GM18519 (cell line): Measurements from ENCODE around the gene CCDC12.
"Not testable (repeated sequence)": the region's sequence is repeated elsewhere in the genome, so short reads cannot be mapped to it uniquely, and the experiment has no call there.

Source experiments
- ATAC-seq: cut with Tn5 transposase; IDR thresholded peaks from one replicate; pipeline ENCODE4 v1.9.1; 2021; ENCODE audit warnings: mild to moderate bottlenecking, moderate library complexity; ENCODE audit not compliant: unreplicated experiment, low FRiP score

CCDC12 gene

DNA sequence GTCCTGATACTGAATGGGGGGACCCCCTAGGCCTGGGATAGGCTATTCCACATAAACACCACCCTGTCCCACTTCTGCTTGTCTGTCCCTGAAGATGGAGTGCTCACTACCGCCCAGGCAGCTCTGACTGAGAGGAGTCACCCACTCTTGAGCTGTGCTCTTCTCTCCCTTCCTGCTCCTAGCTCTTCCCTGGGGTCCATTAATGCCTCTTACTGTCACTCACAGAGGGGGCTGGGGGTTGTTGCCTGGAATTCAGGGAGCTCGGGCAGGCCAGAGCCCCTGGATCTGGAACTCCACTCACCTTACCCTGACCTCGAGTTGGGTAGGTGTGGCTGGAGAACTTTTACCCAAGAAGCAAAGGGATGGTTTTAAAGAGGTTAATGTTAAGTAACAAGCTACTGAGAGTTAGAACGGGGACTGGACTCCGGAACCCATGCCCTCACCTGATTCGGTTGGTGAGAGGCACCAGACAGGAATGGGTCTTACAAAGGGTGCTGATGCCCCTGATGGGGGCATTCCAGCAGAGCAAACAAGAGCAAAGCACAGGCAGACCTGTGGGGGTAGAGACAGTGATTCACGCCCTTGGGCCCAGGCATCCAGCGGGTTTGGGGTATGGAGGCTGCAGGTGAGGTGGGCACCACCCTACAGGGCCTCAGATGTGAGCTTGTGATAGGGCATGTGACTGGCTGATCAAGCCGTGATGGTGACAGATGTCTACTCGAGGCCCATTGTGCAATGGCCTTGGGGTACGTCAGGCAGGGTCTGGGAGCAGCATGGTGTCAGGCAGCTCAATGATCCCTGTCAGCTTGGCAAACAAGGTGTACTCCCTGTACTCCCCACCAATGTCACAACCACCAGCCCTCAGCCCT, 8.3 kb upstream of the CCDC12 start:
- no peak for ATAC-seq

DNA sequence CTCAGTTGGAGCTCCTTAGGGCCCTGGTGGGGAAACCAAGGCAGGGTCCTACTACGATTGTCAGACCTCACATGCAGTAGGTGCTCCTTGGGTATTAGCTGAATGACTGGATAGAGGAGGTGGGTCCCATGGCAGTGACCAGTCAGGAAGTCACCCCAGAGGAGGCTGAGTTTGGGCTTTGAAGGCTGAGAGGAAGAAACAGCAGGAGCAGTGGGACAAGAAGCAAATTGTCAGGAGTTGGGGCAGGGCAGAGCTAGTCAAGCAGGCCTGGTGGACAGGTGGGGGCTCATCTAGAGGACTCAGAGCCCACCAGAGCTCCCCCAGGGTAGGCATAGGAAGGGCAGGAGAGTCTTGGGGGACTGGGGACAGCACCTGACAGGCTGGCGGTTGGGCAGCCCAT, 6.0 kb upstream of the CCDC12 start:
- ATAC-seq: no peak

DNA sequence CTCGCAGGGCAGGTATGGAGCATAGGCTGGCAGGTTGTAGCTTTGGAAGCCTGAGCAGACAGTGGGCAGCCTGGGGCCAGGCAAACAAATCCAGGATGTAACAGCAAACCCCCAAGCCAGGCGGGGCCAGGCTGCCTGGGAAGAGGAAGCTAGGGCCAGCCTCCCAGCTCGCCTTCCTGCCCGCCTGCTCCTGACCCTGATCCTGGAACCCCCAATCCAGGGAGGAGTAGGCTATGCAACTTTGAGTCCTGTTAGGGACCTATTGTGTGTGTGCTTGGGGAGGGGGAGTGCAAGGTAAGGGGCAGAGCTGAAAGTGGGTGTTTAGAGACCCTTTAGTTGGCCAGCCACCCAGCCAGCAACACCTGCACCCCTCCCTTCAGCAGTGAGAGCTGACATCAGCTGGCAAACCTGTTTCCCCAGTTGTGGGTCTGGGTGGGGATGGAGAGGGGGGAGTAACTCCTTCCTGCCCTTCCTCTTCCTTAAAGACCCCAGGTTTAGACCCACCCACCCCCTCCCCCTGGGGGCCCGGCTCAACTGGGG, 5.5 kb upstream of the CCDC12 start:
- ATAC-seq: no peak

DNA sequence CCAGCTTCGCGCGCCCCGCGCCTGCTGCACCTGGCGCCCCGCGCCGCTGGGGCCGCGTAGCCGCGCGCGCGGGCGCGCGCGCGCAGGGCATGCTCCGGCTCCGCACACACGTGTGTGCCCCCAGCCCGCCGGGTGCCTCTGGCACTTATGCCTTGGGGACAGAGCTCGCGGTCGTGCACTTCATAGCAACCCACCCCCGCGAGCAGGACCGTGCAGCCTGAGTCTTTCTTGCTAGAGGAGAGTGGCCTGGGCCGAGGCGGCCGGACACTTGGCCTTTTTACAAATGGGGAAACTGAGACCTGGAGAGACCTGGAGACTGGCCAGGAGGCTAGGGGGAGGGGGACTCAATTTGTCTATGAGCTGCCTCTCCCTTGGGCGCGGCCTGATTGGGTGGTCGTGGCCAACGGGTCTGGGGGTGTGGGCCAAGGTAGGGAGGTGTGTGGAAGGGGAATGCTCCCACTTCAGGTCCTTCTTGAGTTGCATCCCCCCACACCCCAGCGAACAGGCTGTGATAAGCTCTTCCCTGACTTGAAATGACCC, 3.5 kb upstream of the CCDC12 start:
- no peak for ATAC-seq

DNA sequence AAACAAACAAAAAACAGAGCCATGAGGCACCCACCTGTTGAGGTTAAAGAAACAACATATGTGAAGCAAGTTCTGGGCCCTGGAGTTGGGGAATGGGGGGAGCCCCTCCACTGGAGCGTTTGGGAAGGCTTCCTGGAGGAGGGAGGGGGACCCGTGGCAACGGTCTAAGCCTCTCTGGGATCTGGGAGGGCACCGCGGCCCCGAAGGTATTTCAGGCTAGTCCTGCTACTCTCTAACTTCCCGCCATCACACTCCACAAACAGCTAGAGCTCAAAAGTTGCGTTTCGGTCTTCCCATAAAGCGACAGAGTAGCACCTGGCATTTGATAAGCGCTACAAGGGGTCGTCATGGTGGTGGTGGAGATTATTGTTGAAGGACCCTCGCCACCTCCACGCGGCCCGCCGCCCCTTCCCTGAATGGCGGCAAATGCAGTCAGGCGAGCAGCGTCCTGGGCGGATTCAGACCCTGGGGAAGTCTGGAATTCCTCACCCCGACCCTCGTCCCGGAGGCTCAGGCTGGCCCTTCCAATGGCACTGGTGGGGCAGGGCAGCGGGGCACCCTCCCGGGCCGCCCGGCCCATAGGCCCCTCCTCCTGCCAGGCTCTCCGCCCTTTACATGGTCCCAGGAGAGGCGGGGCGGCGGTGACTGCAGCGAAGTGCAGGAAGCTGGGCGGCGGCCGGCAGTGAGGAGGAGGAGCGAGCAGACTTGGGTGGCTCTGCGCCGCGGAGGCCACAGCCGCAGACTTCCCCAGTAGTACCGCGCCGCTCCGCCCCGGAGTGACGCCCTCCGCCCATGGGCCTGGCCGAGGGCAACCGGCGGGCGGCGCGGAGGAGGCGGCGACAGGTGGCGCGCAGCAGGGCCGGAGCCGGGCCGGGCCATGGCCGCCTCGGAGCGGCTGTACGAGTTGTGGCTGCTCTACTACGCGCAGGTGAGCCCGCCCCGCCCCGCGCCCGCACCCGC, 2.7 kb upstream of the CCDC12 start, which contains the start of gene NBEAL2:
Gene NBEAL2, plus strand, starts transcription at position 682 of the 960 bp plus-strand sequence. Its CDS starts 196 bp downstream, at position 878.
- peak; percentile 64 for ATAC-seq

DNA sequence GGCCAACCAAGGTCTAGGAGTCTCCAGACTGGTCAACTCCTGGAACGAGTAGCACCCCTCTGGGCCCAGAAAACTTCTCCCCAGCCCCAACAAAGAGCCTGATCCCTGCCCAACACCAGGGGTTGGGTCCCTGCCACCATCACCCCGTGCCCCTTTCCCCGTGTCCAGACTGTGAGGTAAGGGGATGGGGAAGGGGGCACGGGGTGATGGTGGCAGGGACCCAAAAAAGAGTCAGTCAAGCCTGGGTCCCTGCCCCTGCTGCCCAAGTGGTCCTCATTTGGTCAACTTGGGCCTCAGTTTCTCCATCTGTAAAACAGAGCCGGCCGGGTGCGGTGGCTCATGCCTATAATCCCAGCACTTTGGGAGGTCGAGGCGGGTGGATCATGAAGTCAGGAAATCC, 1.8 kb upstream of the CCDC12 start:
- no peak for ATAC-seq

DNA sequence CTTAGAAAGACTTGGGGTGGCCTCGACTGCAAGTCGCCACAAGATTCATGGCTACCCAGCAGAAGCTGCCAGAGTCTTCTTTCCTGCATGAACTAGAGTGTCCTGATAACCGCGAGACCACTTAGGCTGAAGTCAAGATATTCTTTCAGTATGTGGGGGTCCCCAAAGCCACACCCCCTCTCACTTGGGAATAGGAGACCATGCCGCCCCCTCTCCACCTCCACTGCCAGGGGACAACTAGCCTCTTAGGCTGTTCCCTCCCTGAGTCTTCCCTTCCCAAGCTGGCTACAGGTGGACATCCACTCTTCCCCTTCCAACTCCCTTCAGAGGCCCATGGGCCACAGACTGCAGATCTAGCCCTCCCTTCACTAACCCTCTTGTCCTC, 1.3 kb upstream of the CCDC12 start:
- no peak for ATAC-seq

DNA sequence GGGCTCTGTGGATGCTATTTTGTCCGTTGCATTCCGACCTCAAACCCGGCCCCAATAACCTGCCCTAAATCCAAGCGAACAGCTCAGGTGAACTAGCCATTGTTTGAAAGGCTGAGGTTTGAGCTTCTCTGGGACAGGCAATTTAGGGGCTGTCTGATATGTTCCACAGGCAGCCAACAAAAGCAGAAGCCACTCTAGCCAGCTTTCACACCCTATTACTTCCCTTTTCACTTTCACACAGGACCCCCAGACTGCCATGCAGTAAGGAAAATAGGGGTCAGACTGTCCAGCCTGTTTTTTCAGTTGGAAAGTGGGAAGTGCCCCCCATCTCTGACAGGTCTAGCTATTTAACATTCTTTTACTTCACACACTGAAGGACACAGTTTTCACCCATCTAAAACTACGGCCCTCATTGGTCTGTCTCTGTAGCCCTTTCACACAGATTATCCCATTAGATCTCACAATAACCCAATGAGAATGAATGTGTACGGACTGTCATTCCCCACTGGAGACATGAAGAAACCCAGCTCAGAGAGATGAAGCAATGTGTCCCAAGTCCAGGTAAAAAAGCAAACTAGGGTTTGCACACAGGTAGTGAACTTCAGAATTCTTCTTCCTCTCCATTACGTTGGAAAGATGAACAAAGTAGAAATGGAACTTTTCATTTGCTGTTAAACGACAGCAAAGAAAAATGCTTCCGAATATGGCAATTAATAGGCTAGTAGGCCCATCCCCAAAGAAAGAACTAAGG, 1.9 kb downstream of the CCDC12 start:
- ATAC-seq: no peak

DNA sequence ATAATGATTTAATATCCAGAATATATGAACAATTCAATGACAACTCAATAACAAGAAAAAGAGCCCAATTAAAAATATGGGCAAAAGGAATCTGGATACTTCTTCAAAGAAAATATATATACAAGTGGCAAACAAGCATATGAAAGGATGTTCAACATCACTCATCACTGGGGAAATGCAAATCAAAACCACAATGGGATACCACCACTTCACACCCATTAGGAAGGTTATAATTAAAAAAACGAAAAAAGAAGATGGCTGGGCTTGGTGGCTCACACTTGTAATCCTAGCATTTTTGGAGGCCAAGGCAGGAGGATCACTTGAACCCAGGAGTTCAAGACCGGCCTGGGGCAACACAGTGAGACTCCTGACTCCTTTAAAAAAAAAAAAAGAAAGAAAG, 4.1 kb downstream of the CCDC12 start:
- no peak for ATAC-seq

DNA sequence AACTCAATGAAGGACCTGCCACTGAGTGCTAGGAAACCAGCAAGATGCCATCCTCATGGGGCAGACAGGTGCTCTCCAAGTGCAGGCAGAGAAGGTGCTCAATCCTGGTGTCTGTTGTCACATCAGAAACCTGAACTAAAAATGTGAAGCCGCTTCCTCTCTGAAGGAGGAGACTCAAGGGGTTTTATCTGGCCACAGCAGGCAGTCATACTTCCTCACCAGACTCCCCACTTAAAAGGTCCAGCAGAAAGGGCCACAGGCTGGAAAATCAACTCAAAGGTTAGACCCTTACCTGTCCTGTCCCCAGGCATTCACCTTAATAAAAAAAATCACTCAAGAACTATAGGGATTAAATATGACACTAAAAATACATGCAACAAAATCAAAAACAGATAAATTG, 4.8 kb downstream of the CCDC12 start:
- no peak for ATAC-seq

DNA sequence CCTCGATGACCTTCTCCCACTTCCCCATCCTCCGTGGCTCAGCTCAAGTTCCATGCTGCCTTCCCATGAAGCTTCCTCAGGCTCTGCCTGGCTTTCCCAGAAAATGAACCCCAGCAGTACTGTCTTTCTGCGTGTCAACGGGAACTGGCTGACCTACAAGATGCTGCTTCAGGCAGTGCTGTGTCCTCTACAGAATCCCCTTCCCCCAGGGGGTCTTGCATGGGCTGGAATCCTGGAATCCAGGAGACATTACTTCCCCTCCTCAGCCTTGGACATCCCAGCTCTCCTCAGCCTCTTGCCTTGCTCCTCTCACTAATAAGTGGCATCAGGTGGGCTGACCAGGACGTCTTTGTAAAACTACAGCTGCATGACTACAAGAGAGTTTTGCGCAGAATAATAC, 5.4 kb downstream of the CCDC12 start:
- ATAC-seq: no peak

DNA sequence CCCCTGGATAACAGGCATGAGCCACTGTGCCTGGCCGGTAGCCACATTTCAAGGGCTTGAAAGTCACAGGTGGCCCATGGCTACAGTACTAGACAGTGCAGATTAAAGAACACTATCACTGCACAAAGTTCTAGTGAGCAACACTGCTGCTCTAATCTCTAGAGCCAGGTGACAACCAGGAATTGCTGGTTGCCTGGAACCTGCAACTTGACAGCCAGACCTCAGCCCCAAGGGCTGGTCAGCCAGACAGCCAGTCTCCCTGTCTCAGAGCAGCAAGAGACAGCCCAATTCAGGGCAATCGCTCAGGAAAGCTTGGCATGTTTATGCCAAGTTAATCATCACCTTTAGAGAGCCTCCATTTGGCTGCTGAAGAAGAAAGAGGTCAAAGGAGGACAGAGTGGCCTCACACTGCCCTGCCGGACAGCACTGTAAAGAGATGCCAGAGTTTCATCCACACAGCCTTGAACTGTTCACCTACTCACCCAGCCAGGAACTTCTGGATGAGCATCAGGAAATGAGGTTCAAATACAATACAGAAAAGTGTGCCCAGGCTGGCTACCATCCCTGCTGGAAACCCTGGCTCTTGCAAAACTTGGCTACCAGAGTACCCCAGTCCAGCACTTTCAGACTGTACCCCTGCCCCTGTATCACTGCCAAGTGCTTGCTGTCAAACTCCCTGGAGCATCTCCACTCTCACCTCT, 6.0 kb downstream of the CCDC12 start:
- no peak for ATAC-seq

DNA sequence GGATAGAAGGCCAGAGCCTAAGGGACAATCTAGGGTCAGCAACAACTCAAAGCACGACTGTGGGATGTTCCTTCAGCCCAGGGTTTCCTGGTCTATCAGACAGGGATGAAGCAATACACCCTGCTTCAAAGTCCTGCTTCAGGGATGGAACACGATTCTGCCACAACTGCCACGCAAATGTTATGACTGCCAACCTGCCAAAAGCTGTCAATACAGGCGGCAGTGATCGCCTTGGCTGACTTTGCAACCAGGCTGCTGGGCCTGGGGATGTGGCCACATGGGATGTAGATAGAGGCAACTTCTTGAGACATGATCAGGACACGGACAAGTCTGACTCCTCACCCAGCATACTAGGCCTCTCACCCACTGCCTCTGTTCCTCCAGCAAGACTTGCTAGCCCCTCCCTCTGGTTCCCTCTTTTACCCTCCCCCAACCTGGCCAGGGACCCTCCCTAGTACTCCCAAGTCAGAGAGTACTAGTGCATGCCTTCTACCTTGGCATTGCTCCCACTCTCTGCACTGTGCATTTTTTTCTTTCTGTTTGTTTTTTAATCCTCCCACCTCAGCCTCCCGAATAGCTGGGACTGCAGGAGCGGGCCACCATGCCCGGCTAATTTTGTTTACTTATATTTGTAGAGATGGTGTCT, 7.6 kb downstream of the CCDC12 start:
- no peak for ATAC-seq

DNA sequence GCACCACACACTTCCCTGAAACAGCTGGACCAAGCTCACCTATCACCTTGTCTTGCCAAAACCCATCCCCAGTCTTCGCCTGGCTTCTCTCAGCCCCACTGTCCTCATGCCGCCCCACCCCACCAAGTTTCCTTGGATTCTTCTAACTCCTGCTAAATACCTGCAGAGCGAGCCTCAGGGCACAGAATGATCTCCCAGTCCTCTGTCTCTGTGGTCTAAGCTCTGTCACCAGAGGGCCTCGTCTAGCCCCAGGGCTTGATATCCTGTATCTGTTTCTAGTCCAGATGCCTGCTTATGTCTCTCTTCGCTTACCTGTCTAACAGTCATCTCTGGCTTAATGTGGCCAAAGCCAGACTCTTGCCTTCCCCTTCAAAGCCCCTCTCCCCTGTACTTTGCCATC, 9.7 kb downstream of the CCDC12 start:
- ATAC-seq: no peak

DNA sequence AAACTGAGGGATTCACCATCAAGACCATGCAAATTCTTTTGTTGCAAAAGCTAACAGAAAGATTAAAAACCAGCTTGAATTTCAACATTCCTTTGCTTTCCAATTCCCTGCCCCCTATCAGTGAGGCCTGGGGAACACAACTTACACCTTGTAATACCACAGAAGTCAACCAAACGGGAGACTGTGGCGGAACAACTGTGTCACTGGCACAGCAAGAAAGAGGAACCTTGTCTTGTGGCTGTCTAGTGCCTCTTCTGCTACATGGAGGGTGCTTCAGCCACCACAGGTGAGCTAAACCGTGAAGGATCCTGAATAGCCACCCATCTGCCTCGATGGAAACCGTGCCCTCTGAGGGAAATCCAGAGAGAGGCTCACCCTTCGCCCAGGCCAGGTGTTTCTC, 11.4 kb downstream of the CCDC12 start:
- ATAC-seq: no peak

DNA sequence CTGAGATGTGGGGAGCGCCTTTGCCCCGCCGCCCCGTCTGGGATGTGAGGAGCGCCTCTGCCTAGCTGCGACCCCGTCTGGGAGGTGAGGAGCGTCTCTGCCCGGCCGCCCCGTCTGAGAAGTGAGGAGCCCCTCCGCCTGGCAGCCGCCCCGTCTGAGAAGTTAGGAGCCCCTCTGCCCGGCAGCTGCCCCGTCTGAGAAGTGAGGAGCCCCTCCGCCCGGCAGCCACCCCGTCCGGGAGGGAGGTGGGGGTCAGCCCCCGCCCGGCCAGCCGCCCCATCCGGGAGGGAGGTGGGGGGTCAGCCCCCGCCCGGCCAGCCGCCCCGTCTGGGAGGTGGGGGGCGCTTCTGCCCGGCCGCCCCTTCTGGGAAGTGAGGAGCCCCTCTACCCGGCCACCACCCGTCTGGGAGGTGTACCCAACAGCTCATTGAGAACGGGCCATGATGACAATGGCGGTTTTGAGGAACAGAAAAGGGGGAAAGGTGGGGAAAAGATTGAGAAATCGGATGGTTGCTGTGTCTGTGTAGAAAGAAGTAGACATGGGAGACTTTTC, 12.4 kb downstream of the CCDC12 start:
- ATAC-seq: not testable (repeated sequence)

DNA sequence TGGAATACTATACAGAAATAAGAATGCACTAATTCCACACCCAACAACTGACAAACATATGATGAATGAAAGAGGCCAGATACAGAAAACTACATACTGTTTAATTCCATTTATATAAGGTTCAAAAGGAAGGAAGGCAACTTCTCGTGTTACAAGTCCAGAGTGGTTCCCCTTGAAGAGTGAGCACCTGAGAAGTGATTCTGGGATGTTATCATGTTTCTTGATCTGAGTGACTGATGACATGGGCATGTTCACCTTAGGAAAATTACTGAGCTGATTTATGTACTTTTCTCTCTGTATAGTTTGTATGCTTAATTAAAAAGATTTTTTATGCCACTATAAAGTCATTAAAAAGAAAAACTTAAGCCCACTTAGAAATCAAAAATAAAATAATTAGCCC, 13.6 kb downstream of the CCDC12 start:
- no peak for ATAC-seq

DNA sequence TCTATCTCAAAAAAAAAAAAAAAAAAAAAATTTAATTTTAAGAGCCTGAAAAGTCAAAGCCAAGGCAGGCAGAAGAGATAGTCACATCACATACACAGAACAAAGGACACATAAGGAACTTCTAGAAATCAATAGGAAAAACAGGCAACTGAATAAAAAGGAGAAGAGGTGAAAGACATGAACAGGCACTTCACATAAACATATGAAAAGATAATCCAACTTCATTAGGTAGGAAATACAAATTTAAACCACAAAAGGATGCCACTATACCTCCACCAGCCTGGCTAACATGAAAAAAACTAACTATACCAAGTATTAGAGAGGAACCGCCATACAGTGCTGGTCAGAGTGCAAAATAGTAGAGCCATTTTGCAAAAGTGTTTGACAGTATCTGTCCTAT, 14.1 kb downstream of the CCDC12 start:
- ATAC-seq: no peak

DNA sequence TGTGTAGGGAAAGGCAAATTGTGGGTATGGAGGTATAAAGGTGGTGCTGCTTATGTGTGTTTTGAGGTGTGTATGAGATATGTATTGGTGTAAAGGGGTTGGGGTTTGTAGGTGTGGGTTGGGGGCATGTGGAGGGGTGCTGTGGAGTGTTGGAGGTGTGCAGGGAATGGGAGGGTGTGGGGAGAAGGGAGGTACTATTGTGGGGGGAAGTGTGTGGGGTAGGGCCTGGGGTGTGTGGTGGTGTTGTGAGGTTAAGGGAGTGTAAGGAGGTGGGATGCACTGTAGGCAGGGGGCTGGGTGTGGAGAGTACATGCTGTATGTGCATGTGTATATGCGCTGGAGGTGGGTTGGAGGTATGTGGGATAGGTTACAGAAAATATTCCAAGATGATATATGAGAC, 15.7 kb downstream of the CCDC12 start:
- ATAC-seq: no peak
